Stimulated activated naive CD8-positive, alpha-beta T cell treated with anti-CD3 and anti-CD28 coated beads, Interleukin-15, amount 100 ng/mL, for 72 hours (primary cell): ENCODE results near the gene SLC8A2.
"Not testable (repeated sequence)": the region's sequence is repeated elsewhere in the genome, so short reads cannot be mapped to it uniquely, and the experiment has no call there.

Experiments
- ATAC-seq: fragments of 150-1000 bp; cut with Tn5 transposase; 2 replicates; pipeline ENCODE4 v1.10.0; 2021; ENCODE audit warnings: mild to moderate bottlenecking, moderate library complexity
- DNase-seq, 2 donors: peaks; one replicate each; pipeline ENCODE4 v3.0.0; 2021 to 2022
- H3K27ac Mint-ChIP-seq, 2 donors: one replicate each; pipeline ENCODE4 v1.8.0; 2022; ENCODE audit warnings: mild to moderate bottlenecking in 2 of 2, mixed read lengths in 2 of 2, moderate library complexity in 2 of 2
- H3K27me3 Mint-ChIP-seq: one replicate; pipeline ENCODE4 v1.8.0; 2022; ENCODE audit warnings: mixed read lengths
- H3K4me1 Mint-ChIP-seq: one replicate; pipeline ENCODE4 v1.8.0; 2022; ENCODE audit warnings: mild to moderate bottlenecking, mixed read lengths
- H3K4me3 Mint-ChIP-seq, 2 donors: one replicate each; pipeline ENCODE4 v1.8.0; 2022; ENCODE audit warnings: mild to moderate bottlenecking in 2 of 2, mixed read lengths in 2 of 2, moderate library complexity in 1 of 2
- H3K9me3 Mint-ChIP-seq, 2 donors: one replicate each; pipeline ENCODE4 v1.8.0; 2022; ENCODE audit warnings: mixed read lengths in 2 of 2

The SLC8A2 gene

DNA sequence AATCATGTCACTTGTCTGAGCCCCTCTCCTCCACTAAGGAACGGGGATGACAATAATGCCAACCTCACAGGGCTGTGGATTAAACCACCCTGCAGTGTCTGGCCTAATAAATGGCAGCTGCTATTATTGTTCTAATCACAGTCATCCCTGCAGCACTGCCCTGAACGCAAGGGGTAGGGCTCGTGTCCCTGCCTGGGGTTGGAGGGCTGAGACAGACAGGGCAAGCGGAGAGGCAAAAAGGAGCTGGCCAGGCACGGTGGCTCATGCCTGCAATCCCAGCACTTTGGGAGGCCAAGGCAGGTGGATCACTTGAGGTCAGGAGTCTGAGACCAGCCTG lies 22.5 kb upstream of the SLC8A2 start:
- Mint-ChIP-seq H3K4me3 (no peak overlapping the region), H3K27ac (no peak overlapping the region), H3K4me1 (peaks cover 47% of the 10 kb centered on the region), H3K9me3 (no peaks in the 10 kb centered on the region), H3K27me3 (no peaks in the 10 kb centered on the region)
- no peak for DNase-seq
- no peak for ATAC-seq

DNA sequence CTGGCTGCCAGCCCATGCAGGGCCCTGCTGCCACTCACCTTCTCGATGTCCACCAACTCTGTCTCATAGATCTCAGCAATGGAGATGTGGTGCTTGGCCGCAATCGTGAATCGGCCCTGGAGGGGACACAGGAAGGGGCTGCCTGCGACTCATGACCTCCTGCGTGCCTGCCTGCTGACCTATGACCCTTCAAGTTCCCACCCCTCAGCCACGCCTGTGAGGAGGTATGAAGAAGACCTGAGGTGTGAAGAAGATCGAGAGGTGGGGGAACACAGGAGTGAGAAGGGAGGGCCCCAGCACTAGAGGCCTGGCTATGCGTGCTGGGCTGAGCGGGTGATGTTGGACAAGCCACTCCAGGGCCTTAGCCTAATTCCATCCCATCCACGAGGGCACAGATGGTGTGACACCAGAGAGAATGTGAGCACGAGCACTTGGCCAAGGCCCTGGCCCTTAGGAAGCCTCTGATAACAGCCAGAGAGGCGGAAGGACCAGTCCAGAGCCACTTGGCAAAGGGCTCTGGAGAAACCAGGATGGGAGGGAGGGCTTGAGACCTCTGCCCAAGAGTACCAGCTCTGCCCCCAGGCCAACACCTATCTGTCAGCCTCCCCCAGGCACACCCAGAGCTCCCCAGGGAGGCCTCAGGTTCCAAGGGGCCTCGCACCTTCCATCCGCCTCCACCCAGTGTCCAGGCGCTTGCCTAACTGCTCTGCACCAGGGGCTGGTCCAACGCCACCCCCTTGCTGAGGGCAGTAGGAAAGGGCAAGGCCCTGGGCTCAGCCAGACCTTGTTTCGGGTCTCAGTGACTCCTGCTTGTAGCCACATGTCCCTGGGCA lies 21.9 kb upstream of the SLC8A2 start:
- no peak for ATAC-seq
- no peaks in the 10 kb centered on the region for H3K27me3 Mint-ChIP-seq
- no peak overlapping the region for H3K4me3 Mint-ChIP-seq
- peak overlapping the region in 1 of 2 donors; percentile 19 for H3K27ac Mint-ChIP-seq
- H3K9me3 Mint-ChIP-seq: no peaks in the 10 kb centered on the region
- DNase-seq: no peak
- H3K4me1 Mint-ChIP-seq: peaks cover 47% of the 10 kb centered on the region

DNA sequence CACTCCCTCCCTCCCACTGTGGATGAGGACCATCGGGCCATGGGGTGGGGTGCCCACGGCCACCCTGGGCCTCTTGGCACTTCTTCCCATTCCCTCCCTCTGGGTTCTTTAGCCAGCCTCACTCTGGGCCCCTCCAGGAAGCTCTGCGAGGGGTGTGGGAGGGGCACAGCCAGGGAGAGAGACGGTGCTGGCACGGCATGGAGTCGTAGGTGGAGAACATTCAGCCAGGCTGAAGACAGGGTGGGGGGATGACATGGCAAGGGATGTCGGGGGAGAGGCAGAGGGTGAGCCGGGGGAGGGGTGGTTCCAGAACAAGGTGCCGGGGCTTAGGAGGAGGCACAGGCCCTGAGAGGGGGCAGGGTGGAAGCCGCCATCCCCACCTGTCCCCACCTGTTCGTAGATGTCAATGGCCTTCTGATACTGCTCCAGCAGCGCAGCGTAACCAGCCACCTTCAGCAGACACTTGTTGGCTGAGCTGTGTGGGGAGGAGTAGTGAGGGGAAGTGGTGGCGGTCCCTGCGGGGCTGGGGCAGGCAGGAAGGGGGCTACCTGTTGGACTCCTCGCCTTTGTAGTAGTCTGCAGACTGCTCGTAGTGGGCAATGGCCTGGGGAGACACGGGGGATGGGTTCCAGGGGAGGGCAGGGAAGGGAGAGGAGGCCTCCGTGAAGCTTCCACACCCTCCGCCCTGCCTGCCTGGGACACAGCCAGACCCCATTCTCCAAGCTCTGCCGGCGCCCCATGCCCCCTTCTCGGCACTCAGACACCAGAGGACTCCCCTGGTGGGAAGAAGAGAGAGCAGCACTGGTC lies 21.1 kb upstream of the SLC8A2 start:
- Mint-ChIP-seq H3K27ac (peak overlapping the region in 1 of 2 donors; percentile 80), H3K27me3 (no peaks in the 10 kb centered on the region), H3K4me3 (no peak overlapping the region), H3K9me3 (no peaks in the 10 kb centered on the region), H3K4me1 (peaks cover 54% of the 10 kb centered on the region)
- ATAC-seq (no peak), DNase-seq (no peak)

DNA sequence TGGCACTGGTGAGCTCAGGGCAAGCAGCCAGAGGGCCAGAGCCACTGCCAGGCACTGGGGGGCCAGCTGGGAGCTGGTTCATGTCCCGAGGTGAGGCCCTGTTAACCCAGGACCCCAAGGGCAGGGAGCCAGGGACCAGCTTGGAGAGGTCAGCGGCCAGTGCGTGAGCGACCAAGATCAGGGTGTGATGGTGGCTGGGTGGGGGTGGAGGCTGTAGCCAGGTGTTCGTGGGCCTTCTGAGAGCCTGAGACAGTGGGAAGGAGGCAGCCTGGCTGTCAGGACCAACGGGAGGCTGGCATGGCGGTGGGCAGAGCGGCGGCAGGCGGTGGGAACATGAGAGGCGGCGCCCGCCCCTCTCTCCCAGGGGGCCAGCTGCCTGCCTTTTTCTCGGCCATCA lies 20.4 kb upstream of the SLC8A2 start:
- no peak overlapping the region for H3K27ac Mint-ChIP-seq
- H3K9me3 Mint-ChIP-seq: no peaks in the 10 kb centered on the region
- no peaks in the 10 kb centered on the region for H3K27me3 Mint-ChIP-seq
- DNase-seq (no peak), ATAC-seq (no peak)
- H3K4me1 Mint-ChIP-seq: peaks cover 61% of the 10 kb centered on the region
- H3K4me3 Mint-ChIP-seq: no peak overlapping the region

DNA sequence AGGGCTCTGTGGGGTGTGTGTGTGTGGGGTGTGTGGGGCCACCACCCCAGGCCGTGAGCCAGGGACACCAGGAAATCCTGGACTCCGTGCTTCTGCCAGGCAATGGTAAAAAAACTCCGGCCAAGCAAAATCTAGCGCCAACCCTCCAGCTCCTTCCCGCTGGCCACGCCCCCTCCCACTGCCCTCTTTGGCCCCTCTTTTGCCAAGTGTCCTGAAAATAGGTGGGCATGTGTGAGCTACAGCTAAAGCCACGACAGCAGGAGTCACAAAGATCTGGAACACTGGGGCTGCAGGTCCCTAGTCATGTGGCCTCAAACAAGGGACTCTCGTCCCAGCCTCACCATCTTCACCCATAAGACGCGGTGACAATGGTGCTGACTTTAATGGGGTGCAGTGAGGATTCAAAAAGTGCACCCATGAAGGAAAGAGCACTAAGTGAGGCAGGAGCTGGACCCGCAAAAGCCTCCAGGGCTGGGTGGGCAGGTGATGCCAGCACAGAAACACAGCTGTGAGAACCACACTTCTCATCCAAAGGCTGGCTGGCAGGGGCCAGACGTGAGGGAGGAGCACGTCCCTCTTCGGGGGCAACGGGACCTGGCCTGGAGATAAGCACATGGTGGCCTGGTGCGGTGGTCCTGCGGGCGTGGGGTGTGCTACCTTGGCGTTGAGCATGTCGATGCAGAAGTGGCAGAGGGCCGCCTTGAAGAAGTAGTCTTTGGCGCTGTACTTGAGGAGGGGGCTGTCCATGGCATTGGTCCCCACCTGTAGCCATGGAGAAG lies 19.9 kb upstream of the SLC8A2 start:
- no peak overlapping the region for H3K27ac Mint-ChIP-seq
- ATAC-seq: no peak
- peaks cover 62% of the 10 kb centered on the region for H3K4me1 Mint-ChIP-seq
- H3K4me3 Mint-ChIP-seq: no peak overlapping the region
- DNase-seq: no peak
- H3K27me3 Mint-ChIP-seq: no peaks in the 10 kb centered on the region
- H3K9me3 Mint-ChIP-seq: no peaks in the 10 kb centered on the region

DNA sequence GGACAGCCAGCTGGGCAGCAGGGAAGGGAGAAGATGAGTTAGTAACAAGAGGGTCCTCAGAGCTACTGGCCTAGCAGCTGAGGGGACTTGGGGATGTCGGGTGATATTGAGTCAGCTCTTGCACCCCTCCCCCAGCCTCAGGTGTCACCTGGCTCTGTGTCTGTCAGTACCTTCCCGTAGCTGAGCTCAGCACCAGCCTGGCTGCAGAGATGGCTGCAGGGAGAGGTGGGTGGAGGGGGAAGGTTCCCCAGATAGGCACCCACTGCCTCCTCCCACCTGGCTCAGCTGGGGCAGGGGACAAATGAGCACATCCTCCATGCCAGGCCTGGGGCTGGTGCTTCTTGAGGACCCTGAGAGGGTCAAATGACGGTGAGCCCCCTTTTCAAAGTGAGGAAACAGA lies 19.2 kb upstream of the SLC8A2 start:
- Mint-ChIP-seq H3K9me3 (no peaks in the 10 kb centered on the region), H3K27ac (peak overlapping the region in 1 of 2 donors; percentile 69), H3K4me3 (no peak overlapping the region), H3K4me1 (peaks cover 64% of the 10 kb centered on the region), H3K27me3 (no peaks in the 10 kb centered on the region)
- no peak for DNase-seq
- ATAC-seq: no peak

DNA sequence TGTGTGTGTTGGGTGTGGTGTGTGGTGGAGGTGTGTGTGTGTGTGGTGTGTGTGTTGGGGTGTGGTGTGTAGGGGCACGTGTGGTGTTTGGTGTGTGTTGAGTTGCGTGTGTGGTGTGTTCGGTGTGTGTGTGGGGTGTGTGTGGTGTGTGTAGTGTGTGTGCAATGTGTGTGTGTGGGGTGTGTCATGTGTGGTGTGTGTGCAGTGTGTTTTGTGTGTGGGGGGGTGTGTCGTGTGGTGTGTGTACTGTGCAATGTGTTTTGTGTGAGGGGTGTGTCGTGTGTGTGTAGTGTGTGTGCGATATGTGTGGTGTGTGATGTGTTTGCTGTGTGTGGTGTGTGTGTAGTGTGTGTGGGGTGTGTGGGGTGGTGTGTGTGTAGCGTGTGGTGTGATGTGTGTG lies 18.3 kb upstream of the SLC8A2 start:
- Mint-ChIP-seq H3K27ac (no peak overlapping the region), H3K4me3 (no peak overlapping the region)

DNA sequence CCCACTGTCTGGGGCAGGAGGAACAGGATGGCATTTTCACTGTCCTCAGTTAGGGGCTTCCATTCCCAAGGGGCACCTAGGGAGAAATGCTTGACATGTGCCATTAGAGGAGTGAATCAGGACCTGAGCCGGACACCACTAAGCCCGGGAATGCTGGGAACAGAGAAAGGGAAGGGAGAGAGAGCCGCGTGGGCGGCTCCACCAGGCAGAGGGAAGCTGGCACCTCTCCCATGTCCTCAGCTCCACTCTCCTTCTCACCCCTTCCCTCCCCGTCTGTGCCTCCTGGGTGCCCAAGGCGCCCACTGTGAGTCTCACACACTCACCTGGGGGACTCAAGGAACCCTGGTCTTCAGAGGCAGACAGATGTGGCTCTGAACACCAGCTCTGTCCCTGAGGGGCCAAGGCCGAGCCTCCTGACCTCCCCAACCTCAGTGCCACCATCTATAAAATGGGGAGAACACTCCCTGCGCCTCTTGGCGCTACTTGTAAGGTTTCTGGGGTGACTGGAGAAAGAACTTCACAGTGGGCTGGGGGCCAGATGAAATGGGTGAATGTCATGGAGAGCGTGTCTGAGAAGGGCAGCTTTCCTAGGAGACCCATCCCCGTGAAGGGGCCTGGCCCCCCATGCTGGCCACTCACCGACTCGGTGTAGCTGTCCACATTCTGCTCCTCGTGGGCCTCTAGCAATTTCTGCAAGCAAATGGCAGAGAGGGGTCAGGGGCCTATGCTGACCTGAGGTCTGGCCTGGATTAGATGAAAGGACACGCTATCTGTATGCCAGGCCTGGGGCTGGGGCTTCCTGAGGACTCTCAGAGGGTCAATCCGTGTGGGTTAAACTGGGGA lies 17.6 kb upstream of the SLC8A2 start:
- H3K27ac Mint-ChIP-seq: no peak overlapping the region
- no peak for ATAC-seq

More for the DNA sequence above, 18.3 kb upstream of the SLC8A2 start:
- Mint-ChIP-seq H3K9me3 (no peaks in the 10 kb centered on the region), H3K27me3 (no peaks in the 10 kb centered on the region), H3K4me1 (peaks cover 68% of the 10 kb centered on the region)
- DNase-seq: no peak
- ATAC-seq: no peak

DNA sequence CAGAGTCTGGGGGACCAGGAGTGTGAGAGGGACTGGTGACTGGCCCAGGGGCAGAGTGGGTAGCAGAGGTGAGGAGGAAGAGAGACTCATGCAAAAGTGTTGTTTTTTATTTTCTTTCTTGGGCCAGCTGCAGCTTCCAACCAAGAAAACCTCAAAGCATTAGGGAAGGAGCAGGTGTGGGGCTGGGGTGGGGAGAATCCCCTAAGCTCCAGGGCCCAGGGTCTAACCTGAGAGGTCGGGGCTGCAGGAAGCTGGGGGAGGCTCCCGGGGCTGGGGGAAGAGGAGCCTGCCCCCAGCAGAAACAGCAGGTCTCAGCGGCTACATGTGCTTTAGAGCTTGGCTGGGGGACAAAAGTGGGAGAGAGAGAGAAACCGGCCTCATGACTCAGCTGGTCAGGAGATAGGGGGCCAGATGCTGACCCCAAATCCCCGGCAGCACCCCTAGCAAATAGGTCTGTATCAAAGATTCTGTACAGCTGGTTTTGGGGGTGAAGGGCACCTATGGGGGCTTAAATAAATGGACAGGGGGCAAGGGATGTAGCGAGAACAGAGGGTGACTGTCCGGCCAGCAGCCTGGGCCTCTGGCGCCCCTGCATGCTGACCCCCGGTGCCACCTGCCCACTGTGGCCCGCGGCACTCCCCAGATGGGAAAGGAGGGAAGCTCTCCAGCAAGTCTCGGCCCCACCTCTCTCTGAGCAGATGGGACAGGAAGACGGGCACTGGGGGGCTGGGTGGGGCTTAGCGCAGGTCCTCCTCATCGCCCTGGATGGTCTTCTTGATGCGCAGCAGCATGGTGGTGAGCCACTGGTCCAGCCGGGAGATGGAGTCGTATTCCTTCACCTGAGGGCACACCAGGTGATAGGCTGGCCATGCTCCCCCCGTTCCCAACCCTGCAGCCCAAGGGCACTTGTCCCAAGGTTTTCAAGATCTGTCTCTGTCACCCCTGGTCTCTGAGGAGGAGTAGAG lies 16.1 kb upstream of the SLC8A2 start:
- H3K27ac Mint-ChIP-seq: peak overlapping the region; percentile 67 to 78
- ATAC-seq: no peak
- no peaks in the 10 kb centered on the region for H3K9me3 Mint-ChIP-seq

More for the DNA sequence above, 17.6 kb upstream of the SLC8A2 start:
- H3K27me3 Mint-ChIP-seq: no peaks in the 10 kb centered on the region
- no peak for DNase-seq
- no peak overlapping the region for H3K4me3 Mint-ChIP-seq
- H3K4me1 Mint-ChIP-seq: peaks cover 71% of the 10 kb centered on the region
- H3K9me3 Mint-ChIP-seq: no peaks in the 10 kb centered on the region

DNA sequence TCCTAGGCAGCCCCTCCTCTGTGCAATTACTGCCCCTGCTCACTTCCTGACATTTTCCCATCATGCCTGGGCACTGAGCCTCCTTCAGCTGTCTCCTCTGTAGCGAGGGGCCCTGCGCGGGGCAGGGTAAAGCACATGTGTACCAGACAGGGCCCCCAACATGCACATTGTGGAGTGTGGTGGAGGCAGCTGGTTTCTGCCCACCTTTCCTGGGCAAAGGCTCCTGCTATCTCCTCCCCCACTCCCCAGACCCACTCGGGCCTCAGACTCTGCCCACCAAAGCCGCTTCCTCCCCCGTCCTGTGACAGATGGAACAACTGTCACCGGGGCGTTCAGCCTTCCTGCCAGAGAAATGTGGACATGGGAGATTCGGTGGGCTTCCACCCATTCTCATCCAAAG lies 15.2 kb upstream of the SLC8A2 start:
- Mint-ChIP-seq H3K9me3 (no peaks in the 10 kb centered on the region), H3K27me3 (no peaks in the 10 kb centered on the region), H3K27ac (peak overlapping the region; percentile 61 to 78), H3K4me3 (peak overlapping the region; percentile 62 to 90), H3K4me1 (peaks cover 67% of the 10 kb centered on the region)
- DNase-seq: no peak
- no peak for ATAC-seq

More for the DNA sequence above, 16.1 kb upstream of the SLC8A2 start:
- Mint-ChIP-seq H3K4me3 (peak overlapping the region; percentile 62 to 90), H3K27me3 (no peaks in the 10 kb centered on the region), H3K4me1 (peaks cover 76% of the 10 kb centered on the region)
- DNase-seq: no peak

DNA sequence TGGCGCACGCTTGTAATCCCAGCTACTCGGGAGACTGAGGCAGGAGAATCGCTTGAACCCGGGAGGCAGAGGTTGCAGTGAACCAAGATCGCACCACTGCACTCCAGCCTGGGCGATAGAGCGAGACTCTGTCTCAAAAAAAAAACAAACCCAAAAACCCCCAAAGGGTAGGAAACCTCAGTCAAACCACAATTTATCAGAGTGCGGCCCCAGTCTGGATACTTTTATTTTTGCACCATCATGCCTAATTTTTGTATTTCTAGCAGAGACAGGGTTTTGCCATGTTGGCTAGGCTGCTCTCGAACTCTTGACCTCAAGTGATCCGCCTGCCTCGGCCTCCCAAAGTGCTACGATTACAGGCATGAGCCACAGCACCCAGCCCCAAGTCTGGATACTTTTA lies 14.5 kb upstream of the SLC8A2 start:
- Mint-ChIP-seq H3K4me1 (peaks cover 62% of the 10 kb centered on the region), H3K4me3 (peak overlapping the region; percentile 9 to 90)
- DNase-seq, H3K9me3 Mint-ChIP-seq, H3K27ac Mint-ChIP-seq, H3K27me3 Mint-ChIP-seq, ATAC-seq: not testable (repeated sequence)

DNA sequence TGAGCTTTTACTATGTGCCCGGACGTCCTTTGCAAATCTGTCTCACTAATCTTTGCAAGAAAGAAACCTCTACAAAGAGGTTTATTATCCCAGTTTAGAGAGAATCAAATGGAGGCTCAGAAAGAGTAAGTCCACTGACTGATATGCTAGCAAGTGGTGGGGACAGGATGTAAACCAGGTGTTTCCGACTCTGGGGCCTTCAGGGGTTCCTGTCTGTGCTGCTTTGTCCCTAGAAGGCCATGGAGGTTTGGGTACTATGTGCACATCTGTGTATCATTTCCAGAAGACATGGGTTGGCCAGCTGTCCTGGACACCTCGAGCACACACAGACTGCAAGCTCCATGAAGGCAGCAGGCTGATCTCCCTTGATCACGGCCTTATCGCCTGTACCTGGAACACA lies 13.5 kb upstream of the SLC8A2 start:
- H3K27ac Mint-ChIP-seq: peak overlapping the region; percentile 98 to 99

DNA sequence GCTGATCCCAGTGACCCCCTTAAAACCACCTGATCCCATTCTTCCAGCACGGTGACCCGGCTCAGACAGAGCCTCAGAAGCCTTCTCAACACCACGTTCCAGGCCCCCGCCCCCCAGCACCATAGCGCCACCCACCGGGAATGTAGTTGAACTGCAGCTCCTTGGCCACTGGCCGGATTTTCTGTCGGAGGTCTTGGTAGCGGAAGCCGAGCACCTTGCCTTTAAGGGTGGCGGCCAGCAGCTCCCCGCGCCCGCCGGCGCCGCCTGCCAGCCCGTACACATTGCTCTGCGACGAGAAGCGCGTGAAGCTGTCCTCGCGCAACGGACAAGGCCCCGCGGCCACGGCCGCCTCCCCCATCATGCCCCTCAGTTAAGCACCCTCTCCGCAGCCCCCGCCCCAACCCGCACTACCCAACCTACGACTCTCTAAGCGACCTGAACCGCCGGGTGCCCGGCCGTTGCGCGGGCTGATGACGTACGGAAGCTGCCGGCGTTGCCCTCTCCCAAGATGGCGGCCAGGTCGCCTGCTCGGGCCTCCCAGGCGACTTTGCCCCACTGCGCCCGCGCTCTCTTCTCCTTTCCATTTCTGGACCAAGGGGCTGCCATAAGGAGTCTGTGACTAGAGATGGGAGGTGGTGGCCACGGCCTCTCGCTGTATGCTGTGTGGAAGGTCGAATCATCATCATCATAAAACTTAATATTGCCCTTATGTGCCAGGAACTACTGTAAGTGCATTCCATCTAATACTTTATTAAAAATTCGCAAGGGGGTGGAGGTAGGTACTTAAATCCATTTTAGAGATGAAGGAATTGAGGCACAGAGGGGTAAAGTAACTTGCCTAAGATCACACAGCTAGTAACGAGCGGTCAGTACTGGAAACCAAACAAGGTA lies 12.4 kb upstream of the SLC8A2 start, which contains the start of gene KPTN:
KPTN (minus strand) TSS at position 420 of the 891 bp plus-strand sequence; CDS start at position 361, 59 bp downstream.
- peak within 1 kb of the TSS; percentile 98 to 99 for H3K27ac Mint-ChIP-seq
- no peaks in the 10 kb centered on the region for H3K9me3 Mint-ChIP-seq
- DNase-seq (peak; percentile 93), ATAC-seq (peak; percentile 90)
- H3K4me1 Mint-ChIP-seq: peaks cover 56% of the 10 kb centered on the region
- H3K4me3 Mint-ChIP-seq: peak within 1 kb of the TSS; percentile 90 to 96
- H3K27me3 Mint-ChIP-seq: no peaks in the 10 kb centered on the region

More for the DNA sequence above, 13.5 kb upstream of the SLC8A2 start:
- no peaks in the 10 kb centered on the region for H3K9me3 Mint-ChIP-seq
- H3K27me3 Mint-ChIP-seq: no peaks in the 10 kb centered on the region
- H3K4me3 Mint-ChIP-seq: peak overlapping the region; percentile 90 to 96
- DNase-seq (no peak), ATAC-seq (no peak)
- peaks cover 61% of the 10 kb centered on the region for H3K4me1 Mint-ChIP-seq
